PFSK-1 (cell line): Measurements from ENCODE around the gene VIT.

Experiments
- FOXP2 ChIP-seq: optimal IDR thresholded peaks from 2 replicates; pipeline ENCODE3; 2011; ENCODE audit warnings: borderline replicate concordance, control low read depth, inconsistent platforms; ENCODE audit not compliant: insufficient read depth; ENCODE audit errors: extremely low read length, extremely low read depth
- POLR2AphosphoS5 ChIP-seq: IDR thresholded peaks from 2 replicates; pipeline ENCODE4 v1.6.1; 2012; ENCODE audit warnings: low read depth, mild to moderate bottlenecking, control low read depth, low read length, moderate library complexity
- REST ChIP-seq, 2 experiments: IDR thresholded peaks; 2 replicates each; pipeline versions ENCODE4 v1.6.1 to v1.8.0; 2011 to 2012; ENCODE audit warnings: low read depth in 2 of 2, low read length in 2 of 2, control low read depth in 1 of 2, inconsistent platforms in 1 of 2, mild to moderate bottlenecking in 1 of 2, moderate library complexity in 1 of 2; ENCODE audit not compliant: insufficient read depth in 1 of 2
- SIN3A ChIP-seq: IDR thresholded peaks from 2 replicates; pipeline ENCODE4 v1.6.1; 2012; ENCODE audit warnings: mild to moderate bottlenecking, low read length, moderate library complexity, borderline replicate concordance; ENCODE audit not compliant: insufficient read depth
- TAF1 ChIP-seq: IDR thresholded peaks from 2 replicates; pipeline ENCODE4 v1.6.1; 2012; ENCODE audit warnings: low read length, control low read depth, borderline replicate concordance; ENCODE audit not compliant: insufficient read depth

The VIT gene

GRCh38 chr2:36741188-36741837 is 44.8 kb downstream of the VIT start:
- TF ChIP-seq TAF1, result no peak
- no peak for TF ChIP-seq FOXP2
- no peak for TF ChIP-seq REST (IDR thresholded peaks at IDR 0.05; ENCODE audit: insufficient read depth in 1 of 2, low read depth in 2 of 2, low read length in 2 of 2)
- TF ChIP-seq POLR2AphosphoS5, result no peak
- no peak for TF ChIP-seq SIN3A

DNA sequence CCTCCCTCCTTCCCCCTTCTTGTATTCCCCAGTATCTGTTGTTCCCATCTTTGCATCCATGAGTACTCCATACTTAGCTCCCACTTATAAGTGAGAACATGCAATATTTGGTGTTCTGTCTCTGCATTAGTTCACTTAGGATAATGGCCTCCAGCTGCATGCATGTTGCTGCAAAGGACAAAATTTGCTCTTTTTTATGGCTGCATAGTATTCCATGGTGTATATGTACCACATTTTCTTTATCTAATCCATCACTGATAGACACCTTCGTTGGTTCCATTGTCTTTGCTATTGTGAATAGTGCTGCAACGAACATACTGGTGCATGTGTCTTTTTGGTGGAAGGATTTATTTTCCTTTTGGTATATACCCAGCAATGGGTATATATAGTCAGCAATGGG is 47.4 kb downstream of the VIT start:
- TF ChIP-seq TAF1 (no peak), SIN3A (no peak), REST (IDR thresholded peaks at IDR 0.05; ENCODE audit: insufficient read depth in 1 of 2, low read depth in 2 of 2, low read length in 2 of 2) (no peak), FOXP2 (no peak), POLR2AphosphoS5 (no peak)

GRCh38 chr2:36748166-36748565 is 51.7 kb downstream of the VIT start:
- no peak for TF ChIP-seq FOXP2
- no peak for TF ChIP-seq REST (IDR thresholded peaks at IDR 0.05; ENCODE audit: insufficient read depth in 1 of 2, low read depth in 2 of 2, low read length in 2 of 2)
- no peak for TF ChIP-seq TAF1
- no peak for TF ChIP-seq POLR2AphosphoS5
- TF ChIP-seq SIN3A, result no peak

GRCh38 chr2:36750101-36750500 is 53.6 kb downstream of the VIT start:
- TF ChIP-seq FOXP2, result no peak
- no peak for TF ChIP-seq TAF1
- TF ChIP-seq SIN3A, result no peak
- no peak for TF ChIP-seq REST (IDR thresholded peaks at IDR 0.05; ENCODE audit: insufficient read depth in 1 of 2, low read depth in 2 of 2, low read length in 2 of 2)
- no peak for TF ChIP-seq POLR2AphosphoS5
